ENCODE results near the gene MYCN. TPM values are rescaled to one million over a fixed set of nuclear protein-coding genes. Genes with fewer than 3 reads are reported as not detected.

MYCN gene
- total RNA-seq, 6 donors from 2014 or later = 0.20 to 0.67 (median 0.52) TPM; not detected in 3

GRCh38 chr2:15955232-15955988, 15.1 kb downstream of the MYCN start:
- H3K27me3 ChIP-seq = no peaks in the 10 kb centered on the region
- TF ChIP-seq EP300 (IDR thresholded peaks at IDR 0.05) = no peak
- TF ChIP-seq POLR2AphosphoS5 (IDR thresholded peaks at IDR 0.05) = no peak
- TF ChIP-seq, protein P1, sequence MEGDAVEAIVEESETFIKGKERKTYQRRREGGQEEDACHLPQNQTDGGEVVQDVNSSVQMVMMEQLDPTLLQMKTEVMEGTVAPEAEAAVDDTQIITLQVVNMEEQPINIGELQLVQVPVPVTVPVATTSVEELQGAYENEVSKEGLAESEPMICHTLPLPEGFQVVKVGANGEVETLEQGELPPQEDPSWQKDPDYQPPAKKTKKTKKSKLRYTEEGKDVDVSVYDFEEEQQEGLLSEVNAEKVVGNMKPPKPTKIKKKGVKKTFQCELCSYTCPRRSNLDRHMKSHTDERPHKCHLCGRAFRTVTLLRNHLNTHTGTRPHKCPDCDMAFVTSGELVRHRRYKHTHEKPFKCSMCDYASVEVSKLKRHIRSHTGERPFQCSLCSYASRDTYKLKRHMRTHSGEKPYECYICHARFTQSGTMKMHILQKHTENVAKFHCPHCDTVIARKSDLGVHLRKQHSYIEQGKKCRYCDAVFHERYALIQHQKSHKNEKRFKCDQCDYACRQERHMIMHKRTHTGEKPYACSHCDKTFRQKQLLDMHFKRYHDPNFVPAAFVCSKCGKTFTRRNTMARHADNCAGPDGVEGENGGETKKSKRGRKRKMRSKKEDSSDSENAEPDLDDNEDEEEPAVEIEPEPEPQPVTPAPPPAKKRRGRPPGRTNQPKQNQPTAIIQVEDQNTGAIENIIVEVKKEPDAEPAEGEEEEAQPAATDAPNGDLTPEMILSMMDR (IDR thresholded peaks at IDR 0.05) = no peak
- TF ChIP-seq POLR2A (IDR thresholded peaks at IDR 0.05) = no peak
- no peak overlapping the region for H3K4me3 ChIP-seq
- H3K36me3 ChIP-seq = no peaks in the 10 kb centered on the region
- ATAC-seq (ENCODE audit: low FRiP score in 2 of 2) (peak; percentile 48 to 50), DNase-seq (peak in 1 of 2 donors; percentile 40)
- WGBS, 2 donors = 78 to 81% methylated on average over 7 of the region's 7 CpGs
- H3K9me3 ChIP-seq = no peaks in the 10 kb centered on the region
- H3K4me1 ChIP-seq = no peaks in the 10 kb centered on the region
- H3K27ac ChIP-seq = no peak overlapping the region

GRCh38 chr2:15956230-15956629, 15.9 kb downstream of the MYCN start:
- H3K4me1 ChIP-seq = no peaks in the 10 kb centered on the region
- TF ChIP-seq EP300 (IDR thresholded peaks at IDR 0.05) = no peak
- TF ChIP-seq POLR2A (IDR thresholded peaks at IDR 0.05) = no peak
- TF ChIP-seq POLR2AphosphoS5 (IDR thresholded peaks at IDR 0.05) = no peak
- TF ChIP-seq, protein P1 (IDR thresholded peaks at IDR 0.05) = no peak
- no peaks in the 10 kb centered on the region for H3K9me3 ChIP-seq
- no peak overlapping the region for H3K27ac ChIP-seq
- WGBS, 2 donors = 84 to 89% methylated on average over 9 of the region's 9 CpGs
- no peak for DNase-seq
- no peaks in the 10 kb centered on the region for H3K27me3 ChIP-seq
- ATAC-seq (ENCODE audit: low FRiP score in 2 of 2) = no peak
- no peak overlapping the region for H3K4me3 ChIP-seq
- no peaks in the 10 kb centered on the region for H3K36me3 ChIP-seq

- H3K4me1 ChIP-seq = no peaks in the 10 kb centered on the region
- DNase-seq (no peak), ATAC-seq (ENCODE audit: low FRiP score in 2 of 2) (peak in 1 of 2 donors; percentile 19)
- WGBS, 2 donors = 96 to 98% methylated on average over 16 of the region's 16 CpGs
- TF ChIP-seq POLR2A (IDR thresholded peaks at IDR 0.05) = no peak
- TF ChIP-seq, protein P1 (IDR thresholded peaks at IDR 0.05) = no peak
- TF ChIP-seq EP300 (IDR thresholded peaks at IDR 0.05) = no peak
- TF ChIP-seq POLR2AphosphoS5 (IDR thresholded peaks at IDR 0.05) = no peak
- H3K27me3 ChIP-seq = no peaks in the 10 kb centered on the region
- no peak overlapping the region for H3K27ac ChIP-seq
- H3K4me3 ChIP-seq = no peak overlapping the region
- H3K9me3 ChIP-seq = no peaks in the 10 kb centered on the region
- H3K36me3 ChIP-seq = no peaks in the 10 kb centered on the region
Observed at GRCh38 chr2:15956751-15957736, 16.7 kb downstream of the MYCN start.

DNA sequence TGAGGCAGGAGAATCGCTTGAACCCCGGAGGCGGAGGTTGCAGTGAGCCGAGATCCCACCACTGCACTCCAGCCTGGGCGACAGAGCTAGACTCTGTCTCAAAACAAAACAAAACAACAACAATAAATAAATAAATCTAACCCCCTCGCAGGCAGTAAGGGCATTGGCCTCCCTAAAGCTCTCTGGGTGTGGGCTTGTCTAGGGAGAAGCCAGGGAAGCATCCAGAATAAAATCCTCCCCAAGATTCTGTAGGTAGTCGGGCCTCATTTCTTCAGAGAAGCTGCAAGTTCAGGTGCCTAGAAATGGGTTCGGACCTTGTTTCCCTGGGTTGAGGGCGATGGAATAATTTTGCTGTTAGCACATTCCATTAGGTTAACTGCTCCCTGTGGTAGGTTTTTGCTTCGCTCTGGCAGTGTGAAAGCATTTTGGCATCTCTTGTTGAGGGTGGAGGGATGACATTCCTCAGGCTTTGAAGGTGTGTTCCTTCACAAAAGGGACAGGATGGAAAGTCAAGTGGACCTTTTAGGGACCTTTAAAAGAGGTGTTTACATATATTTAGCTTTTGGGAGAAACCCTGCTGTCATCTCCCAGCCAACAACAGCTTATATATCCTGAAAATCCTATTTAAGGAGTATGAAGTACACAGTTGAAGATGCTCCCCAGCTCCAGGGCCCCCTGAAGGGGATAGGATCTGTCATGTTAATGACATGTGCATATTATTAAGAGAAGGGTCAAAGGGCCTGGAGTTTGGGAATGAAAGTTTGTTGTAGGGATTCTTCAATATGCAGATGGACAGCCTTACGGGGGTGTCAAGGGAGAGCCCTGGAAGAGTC, 17.7 kb downstream of the MYCN start:
- 89 to 92% methylated on average over 11 of the region's 11 CpGs for WGBS, 2 donors
- TF ChIP-seq, protein P1 (IDR thresholded peaks at IDR 0.05) = no peak
- TF ChIP-seq EP300 (IDR thresholded peaks at IDR 0.05) (no peak), POLR2A (IDR thresholded peaks at IDR 0.05) (no peak), POLR2AphosphoS5 (IDR thresholded peaks at IDR 0.05) (no peak)
- H3K36me3 ChIP-seq = no peaks in the 10 kb centered on the region
- no peak for DNase-seq
- H3K4me1 ChIP-seq = no peaks in the 10 kb centered on the region
- no peaks in the 10 kb centered on the region for H3K27me3 ChIP-seq
- ATAC-seq (ENCODE audit: low FRiP score in 2 of 2) = no peak
- no peaks in the 10 kb centered on the region for H3K9me3 ChIP-seq
- no peak overlapping the region for H3K27ac ChIP-seq
- no peak overlapping the region for H3K4me3 ChIP-seq
